ENCODE measurements around the gene DUSP22. TPM values are rescaled to one million over a fixed set of nuclear protein-coding genes. Genes with fewer than 3 reads are reported as not detected.

The DUSP22 gene
- total and polyA plus RNA-seq, 2 experiments from 2014 or later = 12.8 to 36.8 TPM

DNA sequence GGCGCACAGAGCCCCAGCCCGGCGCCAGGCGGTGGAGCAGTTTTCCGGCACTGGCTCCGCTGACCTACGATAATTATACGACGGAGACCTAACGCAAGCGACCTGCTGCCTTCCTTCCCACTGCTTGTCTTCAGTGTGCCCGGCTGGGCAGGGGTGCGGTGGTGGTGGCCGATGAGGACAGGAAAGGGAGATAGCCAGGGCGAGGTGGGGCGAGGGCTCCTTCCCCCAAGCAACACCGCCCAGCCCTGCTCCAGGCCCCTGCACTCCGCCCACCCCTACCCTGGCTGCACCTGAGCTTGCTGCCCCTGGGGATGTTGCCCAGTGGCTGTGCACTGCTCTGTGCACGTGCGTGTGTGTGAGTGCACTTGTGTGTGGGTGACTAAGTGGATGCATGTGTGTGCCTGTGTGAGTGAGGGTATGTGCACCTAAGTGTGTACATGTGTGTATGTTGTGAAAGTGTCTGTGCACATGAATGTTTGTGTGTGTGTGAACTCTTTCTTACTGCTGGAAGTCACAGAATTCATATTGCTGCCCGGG is 56.6 kb downstream of the DUSP22 start:
- H3K27me3 Mint-ChIP-seq (ENCODE audit: insufficient read depth, low read depth, poor library complexity) = peaks cover 7% of the 10 kb centered on the region
- no peak for ATAC-seq

More for the DNA sequence above, 56.6 kb downstream of the DUSP22 start:
- DNase-seq (ENCODE audit: low spot score) = no peak
- Histone ChIP-seq H3K36me3 (ENCODE audit: insufficient read depth) (peaks cover 4% of the 10 kb centered on the region), H3K4me2 (no peak overlapping the region), H3K4me1 (ENCODE audit: insufficient read depth) (no peaks in the 10 kb centered on the region), H3K9me2 (ENCODE audit: insufficient read depth) (no peaks in the 10 kb centered on the region), H3F3A (replicated peaks; ENCODE audit: low read depth) (no peaks in the 10 kb centered on the region), H3K79me2 (replicated peaks; ENCODE audit: insufficient read depth) (no peaks in the 10 kb centered on the region), H4K20me1 (replicated peaks; ENCODE audit: insufficient read depth) (peaks cover 7% of the 10 kb centered on the region), H3K27me3 (ENCODE audit: insufficient read depth) (no peaks in the 10 kb centered on the region), H3K27ac (ENCODE audit: low read depth) (no peak overlapping the region), H3K4me3 (no peak overlapping the region), H2AFZ (no peak overlapping the region)
- TF ChIP-seq, protein P1, sequence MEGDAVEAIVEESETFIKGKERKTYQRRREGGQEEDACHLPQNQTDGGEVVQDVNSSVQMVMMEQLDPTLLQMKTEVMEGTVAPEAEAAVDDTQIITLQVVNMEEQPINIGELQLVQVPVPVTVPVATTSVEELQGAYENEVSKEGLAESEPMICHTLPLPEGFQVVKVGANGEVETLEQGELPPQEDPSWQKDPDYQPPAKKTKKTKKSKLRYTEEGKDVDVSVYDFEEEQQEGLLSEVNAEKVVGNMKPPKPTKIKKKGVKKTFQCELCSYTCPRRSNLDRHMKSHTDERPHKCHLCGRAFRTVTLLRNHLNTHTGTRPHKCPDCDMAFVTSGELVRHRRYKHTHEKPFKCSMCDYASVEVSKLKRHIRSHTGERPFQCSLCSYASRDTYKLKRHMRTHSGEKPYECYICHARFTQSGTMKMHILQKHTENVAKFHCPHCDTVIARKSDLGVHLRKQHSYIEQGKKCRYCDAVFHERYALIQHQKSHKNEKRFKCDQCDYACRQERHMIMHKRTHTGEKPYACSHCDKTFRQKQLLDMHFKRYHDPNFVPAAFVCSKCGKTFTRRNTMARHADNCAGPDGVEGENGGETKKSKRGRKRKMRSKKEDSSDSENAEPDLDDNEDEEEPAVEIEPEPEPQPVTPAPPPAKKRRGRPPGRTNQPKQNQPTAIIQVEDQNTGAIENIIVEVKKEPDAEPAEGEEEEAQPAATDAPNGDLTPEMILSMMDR (conservative IDR thresholded peaks at IDR 0.05; ENCODE audit: low read depth in 2 of 2) = no peak
- no peak for TF ChIP-seq ZNF114 (CRISPR knock-in tag; IDR thresholded peaks at IDR 0.05)
- TF ChIP-seq, protein P2, sequence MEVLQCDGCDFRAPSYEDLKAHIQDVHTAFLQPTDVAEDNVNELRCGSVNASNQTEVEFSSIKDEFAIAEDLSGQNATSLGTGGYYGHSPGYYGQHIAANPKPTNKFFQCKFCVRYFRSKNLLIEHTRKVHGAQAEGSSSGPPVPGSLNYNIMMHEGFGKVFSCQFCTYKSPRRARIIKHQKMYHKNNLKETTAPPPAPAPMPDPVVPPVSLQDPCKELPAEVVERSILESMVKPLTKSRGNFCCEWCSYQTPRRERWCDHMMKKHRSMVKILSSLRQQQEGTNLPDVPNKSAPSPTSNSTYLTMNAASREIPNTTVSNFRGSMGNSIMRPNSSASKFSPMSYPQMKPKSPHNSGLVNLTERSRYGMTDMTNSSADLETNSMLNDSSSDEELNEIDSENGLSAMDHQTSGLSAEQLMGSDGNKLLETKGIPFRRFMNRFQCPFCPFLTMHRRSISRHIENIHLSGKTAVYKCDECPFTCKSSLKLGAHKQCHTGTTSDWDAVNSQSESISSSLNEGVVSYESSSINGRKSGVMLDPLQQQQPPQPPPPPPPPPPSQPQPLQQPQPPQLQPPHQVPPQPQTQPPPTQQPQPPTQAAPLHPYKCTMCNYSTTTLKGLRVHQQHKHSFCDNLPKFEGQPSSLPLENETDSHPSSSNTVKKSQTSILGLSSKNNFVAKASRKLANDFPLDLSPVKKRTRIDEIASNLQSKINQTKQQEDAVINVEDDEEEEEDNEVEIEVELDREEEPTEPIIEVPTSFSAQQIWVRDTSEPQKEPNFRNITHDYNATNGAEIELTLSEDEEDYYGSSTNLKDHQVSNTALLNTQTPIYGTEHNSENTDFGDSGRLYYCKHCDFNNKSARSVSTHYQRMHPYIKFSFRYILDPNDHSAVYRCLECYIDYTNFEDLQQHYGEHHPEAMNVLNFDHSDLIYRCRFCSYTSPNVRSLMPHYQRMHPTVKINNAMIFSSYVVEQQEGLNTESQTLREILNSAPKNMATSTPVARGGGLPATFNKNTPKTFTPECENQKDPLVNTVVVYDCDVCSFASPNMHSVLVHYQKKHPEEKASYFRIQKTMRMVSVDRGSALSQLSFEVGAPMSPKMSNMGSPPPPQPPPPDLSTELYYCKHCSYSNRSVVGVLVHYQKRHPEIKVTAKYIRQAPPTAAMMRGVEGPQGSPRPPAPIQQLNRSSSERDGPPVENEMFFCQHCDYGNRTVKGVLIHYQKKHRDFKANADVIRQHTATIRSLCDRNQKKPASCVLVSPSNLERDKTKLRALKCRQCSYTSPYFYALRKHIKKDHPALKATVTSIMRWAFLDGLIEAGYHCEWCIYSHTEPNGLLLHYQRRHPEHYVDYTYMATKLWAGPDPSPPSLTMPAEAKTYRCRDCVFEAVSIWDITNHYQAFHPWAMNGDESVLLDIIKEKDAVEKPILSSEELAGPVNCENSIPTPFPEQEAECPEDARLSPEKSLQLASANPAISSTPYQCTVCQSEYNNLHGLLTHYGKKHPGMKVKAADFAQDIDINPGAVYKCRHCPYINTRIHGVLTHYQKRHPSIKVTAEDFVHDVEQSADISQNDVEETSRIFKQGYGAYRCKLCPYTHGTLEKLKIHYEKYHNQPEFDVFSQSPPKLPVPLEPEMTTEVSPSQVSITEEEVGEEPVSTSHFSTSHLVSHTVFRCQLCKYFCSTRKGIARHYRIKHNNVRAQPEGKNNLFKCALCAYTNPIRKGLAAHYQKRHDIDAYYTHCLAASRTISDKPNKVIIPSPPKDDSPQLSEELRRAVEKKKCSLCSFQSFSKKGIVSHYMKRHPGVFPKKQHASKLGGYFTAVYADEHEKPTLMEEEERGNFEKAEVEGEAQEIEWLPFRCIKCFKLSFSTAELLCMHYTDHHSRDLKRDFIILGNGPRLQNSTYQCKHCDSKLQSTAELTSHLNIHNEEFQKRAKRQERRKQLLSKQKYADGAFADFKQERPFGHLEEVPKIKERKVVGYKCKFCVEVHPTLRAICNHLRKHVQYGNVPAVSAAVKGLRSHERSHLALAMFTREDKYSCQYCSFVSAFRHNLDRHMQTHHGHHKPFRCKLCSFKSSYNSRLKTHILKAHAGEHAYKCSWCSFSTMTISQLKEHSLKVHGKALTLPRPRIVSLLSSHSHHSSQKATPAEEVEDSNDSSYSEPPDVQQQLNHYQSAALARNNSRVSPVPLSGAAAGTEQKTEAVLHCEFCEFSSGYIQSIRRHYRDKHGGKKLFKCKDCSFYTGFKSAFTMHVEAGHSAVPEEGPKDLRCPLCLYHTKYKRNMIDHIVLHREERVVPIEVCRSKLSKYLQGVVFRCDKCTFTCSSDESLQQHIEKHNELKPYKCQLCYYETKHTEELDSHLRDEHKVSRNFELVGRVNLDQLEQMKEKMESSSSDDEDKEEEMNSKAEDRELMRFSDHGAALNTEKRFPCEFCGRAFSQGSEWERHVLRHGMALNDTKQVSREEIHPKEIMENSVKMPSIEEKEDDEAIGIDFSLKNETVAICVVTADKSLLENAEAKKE (CRISPR knock-in tag; IDR thresholded peaks at IDR 0.05) = no peak
- TF ChIP-seq, protein P3, sequence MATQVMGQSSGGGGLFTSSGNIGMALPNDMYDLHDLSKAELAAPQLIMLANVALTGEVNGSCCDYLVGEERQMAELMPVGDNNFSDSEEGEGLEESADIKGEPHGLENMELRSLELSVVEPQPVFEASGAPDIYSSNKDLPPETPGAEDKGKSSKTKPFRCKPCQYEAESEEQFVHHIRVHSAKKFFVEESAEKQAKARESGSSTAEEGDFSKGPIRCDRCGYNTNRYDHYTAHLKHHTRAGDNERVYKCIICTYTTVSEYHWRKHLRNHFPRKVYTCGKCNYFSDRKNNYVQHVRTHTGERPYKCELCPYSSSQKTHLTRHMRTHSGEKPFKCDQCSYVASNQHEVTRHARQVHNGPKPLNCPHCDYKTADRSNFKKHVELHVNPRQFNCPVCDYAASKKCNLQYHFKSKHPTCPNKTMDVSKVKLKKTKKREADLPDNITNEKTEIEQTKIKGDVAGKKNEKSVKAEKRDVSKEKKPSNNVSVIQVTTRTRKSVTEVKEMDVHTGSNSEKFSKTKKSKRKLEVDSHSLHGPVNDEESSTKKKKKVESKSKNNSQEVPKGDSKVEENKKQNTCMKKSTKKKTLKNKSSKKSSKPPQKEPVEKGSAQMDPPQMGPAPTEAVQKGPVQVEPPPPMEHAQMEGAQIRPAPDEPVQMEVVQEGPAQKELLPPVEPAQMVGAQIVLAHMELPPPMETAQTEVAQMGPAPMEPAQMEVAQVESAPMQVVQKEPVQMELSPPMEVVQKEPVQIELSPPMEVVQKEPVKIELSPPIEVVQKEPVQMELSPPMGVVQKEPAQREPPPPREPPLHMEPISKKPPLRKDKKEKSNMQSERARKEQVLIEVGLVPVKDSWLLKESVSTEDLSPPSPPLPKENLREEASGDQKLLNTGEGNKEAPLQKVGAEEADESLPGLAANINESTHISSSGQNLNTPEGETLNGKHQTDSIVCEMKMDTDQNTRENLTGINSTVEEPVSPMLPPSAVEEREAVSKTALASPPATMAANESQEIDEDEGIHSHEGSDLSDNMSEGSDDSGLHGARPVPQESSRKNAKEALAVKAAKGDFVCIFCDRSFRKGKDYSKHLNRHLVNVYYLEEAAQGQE (IDR thresholded peaks at IDR 0.05; ENCODE audit: unreplicated experiment) = no peak
- TF ChIP-seq NANOG (IDR thresholded peaks at IDR 0.05; ENCODE audit: borderline replicate concordance) = no peak
- no peak for TF ChIP-seq EZH2 (IDR thresholded peaks at IDR 0.05; ENCODE audit: low read depth, unreplicated experiment)
- TF ChIP-seq, protein P4, sequence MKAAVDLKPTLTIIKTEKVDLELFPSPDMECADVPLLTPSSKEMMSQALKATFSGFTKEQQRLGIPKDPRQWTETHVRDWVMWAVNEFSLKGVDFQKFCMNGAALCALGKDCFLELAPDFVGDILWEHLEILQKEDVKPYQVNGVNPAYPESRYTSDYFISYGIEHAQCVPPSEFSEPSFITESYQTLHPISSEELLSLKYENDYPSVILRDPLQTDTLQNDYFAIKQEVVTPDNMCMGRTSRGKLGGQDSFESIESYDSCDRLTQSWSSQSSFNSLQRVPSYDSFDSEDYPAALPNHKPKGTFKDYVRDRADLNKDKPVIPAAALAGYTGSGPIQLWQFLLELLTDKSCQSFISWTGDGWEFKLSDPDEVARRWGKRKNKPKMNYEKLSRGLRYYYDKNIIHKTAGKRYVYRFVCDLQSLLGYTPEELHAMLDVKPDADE (IDR thresholded peaks at IDR 0.05) = no peak
- TF ChIP-seq CREB1 (CRISPR knock-in tag; IDR thresholded peaks at IDR 0.05; ENCODE audit: low read depth) = no peak
- no peak for TF ChIP-seq STAT1 (IDR thresholded peaks at IDR 0.05; ENCODE audit: unreplicated experiment)
- no peak for TF ChIP-seq POLR2AphosphoS5 (IDR thresholded peaks at IDR 0.05; ENCODE audit: low read depth)
- no peak for TF ChIP-seq ZNF331 (CRISPR knock-in tag; IDR thresholded peaks at IDR 0.05; ENCODE audit: low read depth)
- TF ChIP-seq JUNB (IDR thresholded peaks at IDR 0.05; ENCODE audit: unreplicated experiment) = no peak
- TF ChIP-seq EZH2phosphoT487 (IDR thresholded peaks at IDR 0.05; ENCODE audit: unreplicated experiment) = no peak
- Mint-ChIP-seq H3K36me3 (ENCODE audit: low read depth) (peaks cover 41% of the 10 kb centered on the region), H3K4me3 (no peak overlapping the region), H3K4me1 (peaks cover 11% of the 10 kb centered on the region), H3K9me3 (peaks cover 100% of the 10 kb centered on the region), H3K27ac (0 out of 2 replicates have a peak overlapping the region, but pooled peaks have one; percentile 12)
